CD14-positive monocyte (primary cell): ENCODE measurements around the gene OXLD1. TPM values are rescaled to one million over a fixed set of nuclear protein-coding genes. Genes with fewer than 3 reads are reported as not detected.

Experiments used
- DNase-seq, 3 donors: peaks; one replicate each; pipeline ENCODE4 v3.0.0-alpha.2; 2011 to 2022
- H2AFZ ChIP-seq: 2 replicates; pipeline ENCODE4 v1.6.0; 2012; ENCODE audit warnings: mild to moderate bottlenecking, low read depth, low read length, inconsistent platforms; ENCODE audit not compliant: insufficient read depth, poor library complexity, severe bottlenecking
- H3K27ac ChIP-seq, 2 donors: 1 replicate in 1 of 2; 2 replicates in 1 of 2; pipeline ENCODE4 v1.5.1; 2012 to 2013; ENCODE audit warnings: low read length in 2 of 2, control low read depth in 1 of 2, inconsistent platforms in 1 of 2, low read depth in 1 of 2, mild to moderate bottlenecking in 1 of 2
- H3K27me3 ChIP-seq, 2 donors: one replicate each; pipeline versions ENCODE4 v1.6.0 to v1.6.1; 2011 to 2013; ENCODE audit warnings: low read length in 2 of 2; ENCODE audit not compliant: control insufficient read depth in 2 of 2, insufficient read depth in 2 of 2
- H3K36me3 ChIP-seq, 2 donors: replicated peaks in 1 of 2; 1 replicate in 1 of 2; 2 replicates in 1 of 2; pipeline versions ENCODE4 v1.5.1 to v1.6.1; 2012 to 2013; ENCODE audit warnings: low read length in 2 of 2, control low read depth in 1 of 2, inconsistent platforms in 1 of 2, mild to moderate bottlenecking in 1 of 2; ENCODE audit not compliant: insufficient read depth in 2 of 2, control insufficient read depth in 1 of 2
- H3K4me1 ChIP-seq, 2 donors: 1 replicate in 1 of 2; 2 replicates in 1 of 2; pipeline versions ENCODE4 v1.5.1 to v1.6.1; 2012 to 2013; ENCODE audit warnings: low read length in 2 of 2, control low read depth in 1 of 2, inconsistent platforms in 1 of 2, mild to moderate bottlenecking in 1 of 2, moderate library complexity in 1 of 2; ENCODE audit not compliant: insufficient read depth in 2 of 2, control insufficient read depth in 1 of 2
- H3K4me2 ChIP-seq: replicated peaks from 2 replicates; pipeline ENCODE3; 2012; ENCODE audit warnings: low read length, moderate library complexity, mild to moderate bottlenecking; ENCODE audit not compliant: poor library complexity, severe bottlenecking; ENCODE audit errors: extremely low read depth
- H3K4me3 ChIP-seq, 3 experiments: fragments of 200-600 bp in 1 of 3; sonication (generic) in 1 of 3; replicated peaks in 1 of 3; 1 replicate in 2 of 3; 2 replicates in 1 of 3; pipeline ENCODE4 v1.5.1; 2011 to 2013; ENCODE audit warnings: low read length in 3 of 3, mild to moderate bottlenecking in 3 of 3, control low read depth in 2 of 3, low read depth in 2 of 3, inconsistent platforms in 1 of 3, moderate library complexity in 1 of 3
- H3K79me2 ChIP-seq: 2 replicates; pipeline ENCODE4 v1.6.0; 2012; ENCODE audit warnings: mild to moderate bottlenecking, control low read depth, inconsistent platforms, low read length, moderate library complexity; ENCODE audit not compliant: insufficient read depth
- H3K9ac ChIP-seq: 2 replicates; pipeline ENCODE4 v1.6.0; 2017; ENCODE audit warnings: low read length, mild to moderate bottlenecking; ENCODE audit not compliant: insufficient read depth, poor library complexity, severe bottlenecking
- H3K9me3 ChIP-seq, 2 donors: replicated peaks in 1 of 2; 1 replicate in 1 of 2; 2 replicates in 1 of 2; pipeline versions ENCODE4 v1.5.1 to v1.6.1; 2012 to 2013; ENCODE audit warnings: low read length in 2 of 2, control low read depth in 1 of 2; ENCODE audit not compliant: control insufficient read depth in 1 of 2, insufficient read depth in 1 of 2
- H4K20me1 ChIP-seq: 2 replicates; pipeline ENCODE4 v1.6.0; 2012; ENCODE audit warnings: mild to moderate bottlenecking, low read length, control low read depth, moderate library complexity; ENCODE audit not compliant: insufficient read depth
- H3K27ac Mint-ChIP-seq, 7 donors: one replicate each; pipeline ENCODE4 v1.8.0; 2020; ENCODE audit warnings: mild to moderate bottlenecking in 7 of 7, mixed read lengths in 7 of 7, moderate library complexity in 6 of 7, inconsistent platforms in 2 of 7
- H3K27me3 Mint-ChIP-seq, 3 donors: one replicate each; pipeline ENCODE4 v1.8.0; 2021 to 2022; ENCODE audit warnings: low read depth in 3 of 3, mild to moderate bottlenecking in 3 of 3, mixed read lengths in 3 of 3, moderate library complexity in 3 of 3, inconsistent platforms in 1 of 3
- H3K36me3 Mint-ChIP-seq, 2 donors: one replicate each; pipeline ENCODE4 v1.8.0; 2020; ENCODE audit warnings: mixed read lengths in 2 of 2, inconsistent platforms in 1 of 2, mild to moderate bottlenecking in 1 of 2
- H3K4me1 Mint-ChIP-seq: one replicate; pipeline ENCODE4 v1.8.0; 2020; ENCODE audit warnings: mild to moderate bottlenecking, mixed read lengths
- H3K4me3 Mint-ChIP-seq, 2 donors: one replicate each; pipeline ENCODE4 v1.8.0; 2020; ENCODE audit warnings: mild to moderate bottlenecking in 2 of 2, mixed read lengths in 2 of 2, moderate library complexity in 1 of 2
- H3K9me3 Mint-ChIP-seq, 7 donors: one replicate each; pipeline ENCODE4 v1.8.0; 2020 to 2022; ENCODE audit warnings: mixed read lengths in 7 of 7, mild to moderate bottlenecking in 6 of 7, moderate library complexity in 6 of 7, inconsistent platforms in 2 of 7
- CTCF ChIP-seq: fragments of 200-600 bp; IDR thresholded peaks from one replicate; pipeline ENCODE4 v1.8.0; 2022; ENCODE audit warnings: antibody characterized with exemption, mild to moderate bottlenecking
- WGBS: methylation state at CpG from one replicate; pipeline ENCODE4 v1.1.5; 2013; ENCODE audit warnings: missing lambda C conversion rate; ENCODE audit not compliant: insufficient coverage; 5-methylcytosine and 5-hydroxymethylcytosine counted together
- intact Hi-C, 2 donors: fragments of 100-400 bp; cut with micrococcal nuclease; formaldehyde crosslinking; loops; one replicate each; pipeline versions ENCODE4 v1.15.0 to v1.15.1; 2023
- polyA plus RNA-seq, 3 donors: library from polyadenylated mRNA; depleted of rRNA in 1 of 3; unstranded in 2 of 3; stranded (reverse) in 1 of 3; fragments of 300-500 nt in 2 of 3; fragments of >200 nt in 1 of 3; fragmentation: Illumina TruSeq in 2 of 3; gene quantifications; 1 replicate in 2 of 3; 2 replicates in 1 of 3; pipeline ENCODE4 v1.2.3, GENCODE V29; 2012 to 2021

The OXLD1 gene
- polyA plus RNA-seq, 3 donors, result 46.0 to 61.1 (median 51.8) TPM

DNA sequence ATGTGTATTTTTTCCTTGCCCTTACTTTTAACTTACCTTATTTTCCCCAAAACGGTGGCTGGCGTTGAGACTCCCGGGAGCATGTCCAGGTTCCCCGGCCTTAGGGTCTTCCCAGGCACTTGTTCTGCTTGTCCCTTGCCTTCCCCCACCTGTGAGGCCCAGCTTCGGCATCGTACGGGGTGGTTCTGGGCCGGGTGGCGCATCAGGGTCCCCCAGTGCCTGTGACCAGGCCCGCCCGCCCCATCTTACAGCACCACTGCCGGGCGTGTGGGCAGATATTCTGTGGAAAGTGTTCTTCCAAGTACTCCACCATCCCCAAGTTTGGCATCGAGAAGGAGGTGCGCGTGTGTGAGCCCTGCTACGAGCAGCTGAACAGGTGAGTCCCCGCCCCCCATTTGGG, 24.8 kb upstream of the OXLD1 start:
- intact Hi-C loops, result no loop called here
- no peaks in the 10 kb centered on the region for H3K27me3 ChIP-seq
- 95% methylated on average over 12 of the region's 18 CpGs for WGBS
- H3K79me2 ChIP-seq, result peaks cover 49% of the 10 kb centered on the region
- Mint-ChIP-seq H3K9me3 (no peaks in the 10 kb centered on the region), H3K4me3 (peak overlapping the region in 1 of 2 donors; percentile 27), H3K27me3 (no peaks in the 10 kb centered on the region), H3K36me3 (peaks cover 64 to 97% of the 10 kb centered on the region in 2 donors), H3K4me1 (no peaks in the 10 kb centered on the region), H3K27ac (peak overlapping the region in 1 of 7 donors; percentile 42)
- no peaks in the 10 kb centered on the region for H3K9me3 ChIP-seq
- peaks cover 98 to 100% of the 10 kb centered on the region in 2 donors for H3K36me3 ChIP-seq
- H3K4me3 ChIP-seq, result no peak overlapping the region
- no peak overlapping the region for H3K9ac ChIP-seq
- DNase-seq, result no peak
- peaks cover 100% of the 10 kb centered on the region for H4K20me1 ChIP-seq
- H3K4me1 ChIP-seq, result no peaks in the 10 kb centered on the region
- no peak overlapping the region for H3K27ac ChIP-seq
- no peak overlapping the region for H3K4me2 ChIP-seq
- H2AFZ ChIP-seq, result no peak overlapping the region
- no peak for TF ChIP-seq CTCF

GRCh38 chr17:81690549-81690948, 24.1 kb upstream of the OXLD1 start:
- Mint-ChIP-seq H3K4me1 (peaks cover 3% of the 10 kb centered on the region), H3K36me3 (peaks cover 64 to 97% of the 10 kb centered on the region in 2 donors), H3K9me3 (no peaks in the 10 kb centered on the region), H3K4me3 (no peak overlapping the region), H3K27me3 (no peaks in the 10 kb centered on the region), H3K27ac (no peak overlapping the region)
- Histone ChIP-seq H3K27me3 (no peaks in the 10 kb centered on the region), H2AFZ (no peak overlapping the region), H3K9me3 (no peaks in the 10 kb centered on the region), H3K4me3 (no peak overlapping the region), H3K4me1 (peaks cover 0 to 1% of the 10 kb centered on the region in 2 donors), H3K4me2 (no peak overlapping the region), H3K27ac (no peak overlapping the region), H3K36me3 (peaks cover 98 to 100% of the 10 kb centered on the region in 2 donors), H3K79me2 (peaks cover 55% of the 10 kb centered on the region), H4K20me1 (peaks cover 100% of the 10 kb centered on the region), H3K9ac (no peak overlapping the region)
- intact Hi-C loops, result no loop called here
- WGBS, result 91% methylated on average over 17 of the region's 17 CpGs
- no peak for TF ChIP-seq CTCF
- no peak for DNase-seq
